Muscle of leg (tissue), 16 donors: ENCODE results near the gene TCEAL1. TPM values are rescaled to one million over a fixed set of nuclear protein-coding genes. Genes with fewer than 3 reads are reported as not detected.
"Not testable (repeated sequence)": the region's sequence is repeated elsewhere in the genome, so short reads cannot be mapped to it uniquely, and the experiment has no call there.

Experiments used
- DNase-seq: peaks from one replicate; pipeline ENCODE4 v3.0.0; 2013
- H3K27ac ChIP-seq: one replicate; pipeline ENCODE4 v1.5.1; 2013; ENCODE audit warnings: mild to moderate bottlenecking, low read length, control low read depth
- H3K27me3 ChIP-seq: one replicate; pipeline ENCODE4 v1.6.1; 2013; ENCODE audit warnings: low read length; ENCODE audit not compliant: control insufficient read depth, insufficient read depth
- H3K36me3 ChIP-seq: one replicate; pipeline ENCODE4 v1.6.1; 2013; ENCODE audit warnings: low read length; ENCODE audit not compliant: control insufficient read depth, insufficient read depth
- H3K4me1 ChIP-seq: one replicate; pipeline ENCODE4 v1.6.1; 2013; ENCODE audit warnings: low read length; ENCODE audit not compliant: control insufficient read depth, insufficient read depth
- H3K4me3 ChIP-seq: one replicate; pipeline ENCODE4 v1.5.1; 2013; ENCODE audit warnings: low read length, control low read depth
- H3K9me3 ChIP-seq: replicated peaks from 2 replicates; pipeline ENCODE4 v1.6.1; 2013; ENCODE audit warnings: low read depth, low read length; ENCODE audit not compliant: control insufficient read depth
- WGBS: methylation state at CpG from one replicate; pipeline ENCODE4 v1.1.5; 2013; ENCODE audit warnings: missing lambda C conversion rate; ENCODE audit not compliant: insufficient coverage; 5-methylcytosine and 5-hydroxymethylcytosine counted together
- long read RNA-seq, 11 donors: transcript quantifications; one replicate each; lab custom pipeline, GENCODE V29; 2026
- polyA plus RNA-seq, 8 donors: library from polyadenylated mRNA; unstranded; fragments of 120-200 nt; gene quantifications; one replicate each; pipeline versions ENCODE4 v1.2.1 to v1.2.3, GENCODE V29; 2013; ENCODE audit warnings: inconsistent platforms in 1 of 8, low replicate concordance in 1 of 8; ENCODE audit not compliant: insufficient read length in 8 of 8, insufficient read depth in 1 of 8
- total RNA-seq: library from RNA; stranded (reverse); fragments of 120-200 nt; gene quantifications from one replicate; pipeline ENCODE4 v1.2.4, GENCODE V29; 2013

Gene TCEAL1
- 52.1 TPM for total RNA-seq
- polyA plus RNA-seq: 10 to 100 TPM; 57.3 to 69.2 (median 63.0) TPM
- long read RNA-seq, donor 1, transcript TCEAL1-201 (3 exons, 1,164 nt): major isoform, 18 of 27 reads
- long read RNA-seq, donor 1, partial matches to known transcripts: 6 of 27 reads
- long read RNA-seq, donor 1, other reads (novel, unspliced or antisense): 0 of 27 reads
- long read RNA-seq, donor 2, partial matches to known transcripts: 0 of 3 reads
- long read RNA-seq, donor 2, other reads (novel, unspliced or antisense): 0 of 3 reads
- long read RNA-seq, donor 3, transcript TCEAL1-201 (3 exons, 1,164 nt): major isoform, 13 of 21 reads
- long read RNA-seq, donor 3, partial matches to known transcripts: 5 of 21 reads
- long read RNA-seq, donor 3, other reads (novel, unspliced or antisense): 0 of 21 reads
- long read RNA-seq, donor 4, transcript TCEAL1-201 (3 exons, 1,164 nt): major isoform, 13 of 21 reads
- long read RNA-seq, donor 4, transcript TCEAL1-202 (3 exons, 1,201 nt): minor isoform, 7 of 21 reads
- long read RNA-seq, donor 4, partial matches to known transcripts: 0 of 21 reads
- long read RNA-seq, donor 4, other reads (novel, unspliced or antisense): 0 of 21 reads
- long read RNA-seq, donor 5, transcript TCEAL1-201 (3 exons, 1,164 nt): major isoform, 42 of 85 reads
- long read RNA-seq, donor 5, transcript TCEAL1-202 (3 exons, 1,201 nt): minor isoform, 24 of 85 reads
- long read RNA-seq, donor 5, partial matches to known transcripts: 6 of 85 reads
- long read RNA-seq, donor 5, other reads (novel, unspliced or antisense): 9 of 85 reads
- long read RNA-seq, donor 6, transcript TCEAL1-201 (3 exons, 1,164 nt): major isoform, 54 of 81 reads
- long read RNA-seq, donor 6, transcript TCEAL1-202 (3 exons, 1,201 nt): minor isoform, 15 of 81 reads
- long read RNA-seq, donor 6, partial matches to known transcripts: 0 of 81 reads
- long read RNA-seq, donor 6, other reads (novel, unspliced or antisense): 7 of 81 reads
- long read RNA-seq, donor 7, transcript TCEAL1-201 (3 exons, 1,164 nt): major isoform, 39 of 59 reads
- long read RNA-seq, donor 7, transcript TCEAL1-202 (3 exons, 1,201 nt): minor isoform, 11 of 59 reads
- long read RNA-seq, donor 7, partial matches to known transcripts: 0 of 59 reads
- long read RNA-seq, donor 7, other reads (novel, unspliced or antisense): 6 of 59 reads
- long read RNA-seq, donor 8, transcript TCEAL1-201 (3 exons, 1,164 nt): major isoform, 11 of 25 reads
- long read RNA-seq, donor 8, partial matches to known transcripts: 11 of 25 reads
- long read RNA-seq, donor 8, other reads (novel, unspliced or antisense): 0 of 25 reads
- long read RNA-seq, donor 9, transcript TCEAL1-201 (3 exons, 1,164 nt): major isoform, 18 of 31 reads
- long read RNA-seq, donor 9, transcript TCEAL1-202 (3 exons, 1,201 nt): minor isoform, 10 of 31 reads
- long read RNA-seq, donor 9, partial matches to known transcripts: 0 of 31 reads
- long read RNA-seq, donor 9, other reads (novel, unspliced or antisense): 0 of 31 reads
- long read RNA-seq, donor 10, transcript TCEAL1-201 (3 exons, 1,164 nt): major isoform, 23 of 40 reads
- long read RNA-seq, donor 10, transcript TCEAL1-202 (3 exons, 1,201 nt): minor isoform, 7 of 40 reads
- long read RNA-seq, donor 10, partial matches to known transcripts: 0 of 40 reads
- long read RNA-seq, donor 10, other reads (novel, unspliced or antisense): 7 of 40 reads
- long read RNA-seq, donor 11, transcript TCEAL1-202 (3 exons, 1,201 nt): minor isoform, 8 of 42 reads
- long read RNA-seq, donor 11, transcript TCEAL1-201 (3 exons, 1,164 nt): major isoform, 25 of 42 reads
- long read RNA-seq, donor 11, partial matches to known transcripts: 6 of 42 reads
- long read RNA-seq, donor 11, other reads (novel, unspliced or antisense): 0 of 42 reads

- Histone ChIP-seq H3K36me3 (peaks cover 4% of the 10 kb centered on the region), H3K9me3 (no peaks in the 10 kb centered on the region), H3K4me1 (no peaks in the 10 kb centered on the region), H3K4me3 (peak within 1 kb of the TSS; percentile 63), H3K27me3 (peaks cover 23% of the 10 kb centered on the region), H3K27ac (peak within 1 kb of the TSS; percentile 99)
- 31% methylated on average over 23 of the region's 32 CpGs for WGBS
- DNase-seq: peak; percentile 76
Measured at GRCh38 chrX:103628386-103629317, at the start of gene TCEAL1. TCEAL1 (plus strand) TSS chrX:103628975; CDS start chrX:103629917, 942 bp downstream.

GRCh38 chrX:103584596-103584995, 44.2 kb upstream of the TCEAL1 start:
- peaks cover 5% of the 10 kb centered on the region for H3K4me1 ChIP-seq
- no peak overlapping the region for H3K4me3 ChIP-seq
- peak; percentile 13 for DNase-seq
- H3K9me3 ChIP-seq: no peaks in the 10 kb centered on the region
- H3K27me3 ChIP-seq: peaks cover 19% of the 10 kb centered on the region
- WGBS: 40% methylated on average over 1 of the region's 3 CpGs
- peaks cover 2% of the 10 kb centered on the region for H3K36me3 ChIP-seq
- no peak overlapping the region for H3K27ac ChIP-seq

- Histone ChIP-seq H3K27me3 (peaks cover 16% of the 10 kb centered on the region), H3K9me3 (no peaks in the 10 kb centered on the region), H3K4me1 (peaks cover 5% of the 10 kb centered on the region), H3K27ac (peak within 1 kb of the TSS; percentile 89), H3K4me3 (peak within 1 kb of the TSS; percentile 68), H3K36me3 (peaks cover 2% of the 10 kb centered on the region)
- WGBS: 29% methylated on average over 42 of the region's 56 CpGs
- peak; percentile 54 for DNase-seq
Measured at GRCh38 chrX:103585411-103586313, 43.1 kb upstream of the TCEAL1 start, which contains the start of gene TCEAL4. TCEAL4 (plus strand) TSS chrX:103585515; CDS start chrX:103586676, 1,161 bp downstream.

GRCh38 chrX:103586314-103586646, 42.5 kb upstream of the TCEAL1 start:
- peak; percentile 26 for DNase-seq
- H3K36me3 ChIP-seq: peaks cover 2% of the 10 kb centered on the region
- H3K9me3 ChIP-seq: no peaks in the 10 kb centered on the region
- H3K27me3 ChIP-seq: peaks cover 16% of the 10 kb centered on the region
- H3K4me1 ChIP-seq: peaks cover 5% of the 10 kb centered on the region
- H3K27ac ChIP-seq: peak overlapping the region; percentile 89
- H3K4me3 ChIP-seq: peak overlapping the region; percentile 68
- no CpG with 5 or more reads among the region's 5 CpGs for WGBS

GRCh38 chrX:103586659-103587058, 42.1 kb upstream of the TCEAL1 start:
- no peak for DNase-seq
- peak overlapping the region; percentile 68 for H3K4me3 ChIP-seq
- WGBS: 57% methylated on average over 3 of the region's 4 CpGs
- peaks cover 2% of the 10 kb centered on the region for H3K36me3 ChIP-seq
- no peaks in the 10 kb centered on the region for H3K9me3 ChIP-seq
- H3K27ac ChIP-seq: peak overlapping the region; percentile 89
- H3K4me1 ChIP-seq: peaks cover 5% of the 10 kb centered on the region
- peaks cover 16% of the 10 kb centered on the region for H3K27me3 ChIP-seq

- WGBS: no CpG with 5 or more reads among the region's 1 CpG
- not testable (repeated sequence) for H3K4me3 ChIP-seq, H3K4me1 ChIP-seq, H3K36me3 ChIP-seq, H3K27me3 ChIP-seq, DNase-seq, H3K9me3 ChIP-seq, H3K27ac ChIP-seq
Measured at GRCh38 chrX:103592295-103592694, 36.5 kb upstream of the TCEAL1 start.

GRCh38 chrX:103595202-103595601, 33.6 kb upstream of the TCEAL1 start:
- DNase-seq, H3K27ac ChIP-seq, H3K9me3 ChIP-seq, H3K4me1 ChIP-seq, H3K27me3 ChIP-seq, H3K36me3 ChIP-seq, H3K4me3 ChIP-seq: not testable (repeated sequence)
- 94% methylated on average over 5 of the region's 6 CpGs for WGBS
